ENCODE results near the gene KRR1. TPM values are rescaled to one million over a fixed set of nuclear protein-coding genes. Genes with fewer than 3 reads are reported as not detected.

KRR1 gene
- total RNA-seq, 1 experiment from 2014 or later: 76.8 TPM

DNA sequence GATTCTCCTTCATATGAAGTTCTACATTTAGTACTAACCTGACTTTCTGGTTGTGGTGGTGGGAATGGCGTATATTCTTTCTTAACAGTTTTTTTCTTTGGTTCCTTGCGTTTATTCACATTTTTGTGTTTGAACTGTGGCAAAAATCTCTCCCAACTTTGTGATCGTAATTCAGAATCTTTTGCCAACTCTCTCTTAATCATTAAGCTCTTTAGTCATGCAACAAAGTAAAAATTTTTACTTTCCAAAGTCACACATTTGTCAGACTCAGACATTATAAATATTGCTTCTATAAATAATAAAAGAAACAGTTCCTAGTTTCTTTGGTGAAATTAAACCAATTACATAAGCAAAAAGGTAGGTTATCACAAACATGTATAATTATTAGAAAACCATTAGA, 7.5 kb downstream of the KRR1 start:
- H3K27me3 Mint-ChIP-seq (ENCODE audit: insufficient read depth, unreplicated experiment): no peaks in the 10 kb centered on the region
- DNase-seq (ENCODE audit: unreplicated experiment): no peak
- no peak for TF ChIP-seq CTCF (IDR thresholded peaks at IDR 0.05; ENCODE audit: unreplicated experiment)
- no peak overlapping the region for H3K4me3 Mint-ChIP-seq (ENCODE audit: unreplicated experiment)
- no TSS peak for BruUV-seq (replicated peaks)
- POLR2A ChIA-PET: interaction anchor here (0.9 to 2.4 kb wide), 2 partner anchors 15 to 112 kb away, joined by 3 to 9 read pairs; partner anchors contain the start of gene GLIPR1L2
- H3K27ac Mint-ChIP-seq (ENCODE audit: low read depth, unreplicated experiment): no peak overlapping the region
- CTCF ChIA-PET: interaction anchor here (1.5 to 2.6 kb wide), 4 partner anchors 19 to 206 kb away, joined by 3 to 25 read pairs (median 17); partner anchors contain the start of genes GLIPR1L1 and GLIPR1L2
- H3K36me3 Mint-ChIP-seq (ENCODE audit: insufficient read depth, unreplicated experiment): peaks cover 37% of the 10 kb centered on the region
- H3K9me3 Mint-ChIP-seq (ENCODE audit: unreplicated experiment): no peaks in the 10 kb centered on the region
- H3K4me1 Mint-ChIP-seq (ENCODE audit: insufficient read depth, unreplicated experiment): peaks cover 16% of the 10 kb centered on the region
- intact Hi-C loops (cut with micrococcal nuclease): loop anchor here (10.0 kb wide), 1 partner anchor 699 kb away; no protein-coding TSS in a partner anchor

DNA sequence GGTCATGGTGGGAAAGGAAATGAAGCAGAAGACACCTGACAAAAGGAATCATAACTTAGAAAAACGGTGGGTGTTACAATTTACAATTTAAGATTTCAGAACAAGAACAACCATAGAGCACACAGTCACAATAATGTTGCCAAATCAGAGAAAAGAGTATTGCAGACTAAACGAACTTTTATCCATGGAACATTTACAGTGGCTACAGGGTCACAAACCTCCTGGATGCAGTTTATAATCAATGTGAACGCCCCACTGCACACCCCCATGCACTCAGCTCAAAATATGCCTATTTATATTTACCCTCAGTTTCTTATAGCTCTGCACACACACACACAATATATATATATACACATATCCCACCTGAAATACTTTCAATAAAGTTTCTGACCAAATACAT, 8.0 kb downstream of the KRR1 start:
- TF ChIP-seq CTCF (IDR thresholded peaks at IDR 0.05; ENCODE audit: unreplicated experiment): no peak

GRCh38 chr12:75491169-75491568, 20.2 kb downstream of the KRR1 start:
- CTCF ChIA-PET: interaction anchor here (1.3 kb wide), 1 partner anchor 100 kb away, joined by 3 read pairs; no protein-coding TSS in a partner anchor
- Mint-ChIP-seq H3K27ac (ENCODE audit: low read depth, unreplicated experiment) (no peak overlapping the region), H3K27me3 (ENCODE audit: insufficient read depth, unreplicated experiment) (no peaks in the 10 kb centered on the region), H3K9me3 (ENCODE audit: unreplicated experiment) (no peaks in the 10 kb centered on the region), H3K4me1 (ENCODE audit: insufficient read depth, unreplicated experiment) (peaks cover 13% of the 10 kb centered on the region), H3K36me3 (ENCODE audit: insufficient read depth, unreplicated experiment) (peaks cover 56% of the 10 kb centered on the region), H3K4me3 (ENCODE audit: unreplicated experiment) (no peak overlapping the region)
- intact Hi-C loops (cut with micrococcal nuclease): no loop called here
- POLR2A ChIA-PET: no interaction called here
- BruUV-seq (replicated peaks): no TSS peak
- no peak for TF ChIP-seq CTCF (IDR thresholded peaks at IDR 0.05; ENCODE audit: unreplicated experiment)
- DNase-seq (ENCODE audit: unreplicated experiment): no peak

More for the DNA sequence above, 8.0 kb downstream of the KRR1 start:
- peaks cover 41% of the 10 kb centered on the region for H3K36me3 Mint-ChIP-seq (ENCODE audit: insufficient read depth, unreplicated experiment)
- H3K4me1 Mint-ChIP-seq (ENCODE audit: insufficient read depth, unreplicated experiment): peaks cover 14% of the 10 kb centered on the region
- no peaks in the 10 kb centered on the region for H3K27me3 Mint-ChIP-seq (ENCODE audit: insufficient read depth, unreplicated experiment)
- DNase-seq (ENCODE audit: unreplicated experiment): no peak
- no TSS peak for BruUV-seq (replicated peaks)
- POLR2A ChIA-PET: interaction anchor here (0.8 to 2.4 kb wide), 2 partner anchors 112 to 306 kb away, joined by 3 to 9 read pairs; partner anchors contain the start of gene GLIPR1L2
- intact Hi-C loops (cut with micrococcal nuclease): loop anchor here (10.0 kb wide), 1 partner anchor 699 kb away; no protein-coding TSS in a partner anchor
- H3K4me3 Mint-ChIP-seq (ENCODE audit: unreplicated experiment): no peak overlapping the region
- H3K27ac Mint-ChIP-seq (ENCODE audit: low read depth, unreplicated experiment): no peak overlapping the region
- CTCF ChIA-PET: interaction anchor here (1.4 to 2.6 kb wide), 4 partner anchors 17 to 169 kb away, joined by 4 to 25 read pairs (median 17); partner anchors contain the start of genes GLIPR1L1 and GLIPR1L2
- H3K9me3 Mint-ChIP-seq (ENCODE audit: unreplicated experiment): no peaks in the 10 kb centered on the region

GRCh38 chr12:75489613-75490210, 21.7 kb downstream of the KRR1 start:
- Mint-ChIP-seq H3K27me3 (ENCODE audit: insufficient read depth, unreplicated experiment) (no peaks in the 10 kb centered on the region), H3K4me1 (ENCODE audit: insufficient read depth, unreplicated experiment) (peaks cover 13% of the 10 kb centered on the region), H3K9me3 (ENCODE audit: unreplicated experiment) (no peaks in the 10 kb centered on the region), H3K36me3 (ENCODE audit: insufficient read depth, unreplicated experiment) (peaks cover 43% of the 10 kb centered on the region), H3K27ac (ENCODE audit: low read depth, unreplicated experiment) (peak overlapping the region; percentile 33), H3K4me3 (ENCODE audit: unreplicated experiment) (peak overlapping the region; percentile 10)
- ChIA-PET CTCF (interaction anchor here (0.6 to 1.2 kb wide), 2 partner anchors 15 to 20 kb away, joined by 3 to 4 read pairs; no protein-coding TSS in a partner anchor), POLR2A (interaction anchor here (0.6 to 1.3 kb wide), 4 partner anchors 9 to 556 kb away, joined by 3 to 8 read pairs (median 4); partner anchors contain the start of genes GLIPR1 and GLIPR1L2)
- no TSS peak for BruUV-seq (replicated peaks)
- peak; percentile 54 for DNase-seq (ENCODE audit: unreplicated experiment)
- intact Hi-C loops (cut with micrococcal nuclease): no loop called here
- TF ChIP-seq CTCF (IDR thresholded peaks at IDR 0.05; ENCODE audit: unreplicated experiment): no peak
